ENCODE data around the gene DTWD2.

GRCh38 chr5:118802335-118802734 is 186.0 kb downstream of the DTWD2 start:
- TF ChIP-seq CTCF (IDR thresholded peaks at IDR 0.05; ENCODE audit: low read depth, low read length) (no peak), EZH2phosphoT487 (IDR thresholded peaks at IDR 0.05; ENCODE audit: low read depth) (no peak)

Measured in OCI-LY3 (cell line).